ENCODE results near the gene MAPKAPK3. TPM values are rescaled to one million over a fixed set of nuclear protein-coding genes. Genes with fewer than 3 reads are reported as not detected.
"Not testable (repeated sequence)": the region's sequence is repeated elsewhere in the genome, so short reads cannot be mapped to it uniquely, and the experiment has no call there.

The MAPKAPK3 gene
- total RNA-seq, 4 donors from 2014 or later = 20.8 to 31.3 (median 27.2) TPM

- no peak for DNase-seq (ENCODE audit: extremely low spot score)
- H3K27me3 ChIP-seq = no peaks in the 10 kb centered on the region
- peaks cover 0 to 10% (median 5%) of the 10 kb centered on the region in 4 donors for H3K4me1 ChIP-seq
- no peak overlapping the region for H3K4me3 ChIP-seq
- no peaks in the 10 kb centered on the region for H3K36me3 ChIP-seq
- no peak overlapping the region for H3K27ac ChIP-seq (replicated peaks in 1 of 4)
- WGBS = 81% methylated on average over 7 of the region's 7 CpGs
- no peak for TF ChIP-seq CTCF (IDR thresholded peaks at IDR 0.05)
- no peak for TF ChIP-seq POLR2A (IDR thresholded peaks at IDR 0.05; ENCODE audit: low read depth)
- no peak for TF ChIP-seq POLR2AphosphoS5 (IDR thresholded peaks at IDR 0.05)
- TF ChIP-seq EP300 (IDR thresholded peaks at IDR 0.05) = no peak
- H3K9me3 ChIP-seq = no peaks in the 10 kb centered on the region
- intact Hi-C loops (cut with DNase I) = no loop called here
Observed at GRCh38 chr3:50687127-50687751, 70.3 kb downstream of the MAPKAPK3 start.

- H3K27ac ChIP-seq (replicated peaks in 1 of 4) = no peak overlapping the region
- 72% methylated on average over 2 of the region's 2 CpGs for WGBS
- H3K4me1 ChIP-seq = peaks cover 0 to 10% (median 5%) of the 10 kb centered on the region in 4 donors
- H3K9me3 ChIP-seq = no peaks in the 10 kb centered on the region
- TF ChIP-seq CTCF (IDR thresholded peaks at IDR 0.05) (no peak), POLR2AphosphoS5 (IDR thresholded peaks at IDR 0.05) (no peak), EP300 (IDR thresholded peaks at IDR 0.05) (no peak), POLR2A (IDR thresholded peaks at IDR 0.05; ENCODE audit: low read depth) (no peak)
- no peaks in the 10 kb centered on the region for H3K27me3 ChIP-seq
- no peak for DNase-seq (ENCODE audit: extremely low spot score)
- intact Hi-C loops (cut with DNase I) = no loop called here
- no peaks in the 10 kb centered on the region for H3K36me3 ChIP-seq
- H3K4me3 ChIP-seq = no peak overlapping the region
Observed at GRCh38 chr3:50687916-50688315, 71.0 kb downstream of the MAPKAPK3 start.

GRCh38 chr3:50688602-50689001 lies 71.7 kb downstream of the MAPKAPK3 start:
- H3K27me3 ChIP-seq; H3K27ac ChIP-seq (replicated peaks in 1 of 4); DNase-seq (ENCODE audit: extremely low spot score); intact Hi-C loops (cut with DNase I); H3K36me3 ChIP-seq; H3K9me3 ChIP-seq; H3K4me3 ChIP-seq: not testable (repeated sequence)
- peaks cover 0 to 10% (median 5%) of the 10 kb centered on the region in 4 donors for H3K4me1 ChIP-seq
- WGBS = 87% methylated on average over 4 of the region's 4 CpGs

GRCh38 chr3:50689558-50689957 lies 72.6 kb downstream of the MAPKAPK3 start:
- WGBS = 66% methylated on average over 6 of the region's 6 CpGs
- H3K4me3 ChIP-seq = no peak overlapping the region
- DNase-seq (ENCODE audit: extremely low spot score) = no peak
- intact Hi-C loops (cut with DNase I) = no loop called here
- no peak overlapping the region for H3K27ac ChIP-seq (replicated peaks in 1 of 4)
- no peaks in the 10 kb centered on the region for H3K36me3 ChIP-seq
- no peak for TF ChIP-seq EP300 (IDR thresholded peaks at IDR 0.05)
- no peak for TF ChIP-seq POLR2AphosphoS5 (IDR thresholded peaks at IDR 0.05)
- TF ChIP-seq POLR2A (IDR thresholded peaks at IDR 0.05; ENCODE audit: low read depth) = no peak
- TF ChIP-seq CTCF (IDR thresholded peaks at IDR 0.05) = no peak
- no peaks in the 10 kb centered on the region for H3K9me3 ChIP-seq
- H3K4me1 ChIP-seq = peaks cover 0 to 10% (median 5%) of the 10 kb centered on the region in 4 donors
- H3K27me3 ChIP-seq = no peaks in the 10 kb centered on the region

- Histone ChIP-seq H3K27me3 (no peaks in the 10 kb centered on the region), H3K27ac (replicated peaks in 1 of 4) (no peak overlapping the region), H3K36me3 (no peaks in the 10 kb centered on the region), H3K4me3 (no peak overlapping the region), H3K9me3 (peaks cover 0 to 9% (median 0%) of the 10 kb centered on the region in 4 donors), H3K4me1 (no peaks in the 10 kb centered on the region)
- TF ChIP-seq EP300 (IDR thresholded peaks at IDR 0.05) = no peak
- no peak for TF ChIP-seq POLR2AphosphoS5 (IDR thresholded peaks at IDR 0.05)
- no peak for TF ChIP-seq CTCF (IDR thresholded peaks at IDR 0.05)
- TF ChIP-seq POLR2A (IDR thresholded peaks at IDR 0.05; ENCODE audit: low read depth) = no peak
- intact Hi-C loops (cut with DNase I) = no loop called here
- no peak for DNase-seq (ENCODE audit: extremely low spot score)
- WGBS = 88% methylated on average over 2 of the region's 2 CpGs
Observed at GRCh38 chr3:50695031-50695430, 78.1 kb downstream of the MAPKAPK3 start.

Data from esophagus muscularis mucosa (tissue), 4 donors.